Hypothalamus (tissue), 51 donors: Measurements from ENCODE around the gene MOB3A.
A peak's percentile ranks its signal among the peaks of the same experiment; 100 is the strongest.
"Not testable (repeated sequence)": the region's sequence is repeated elsewhere in the genome, so short reads cannot be mapped to it uniquely, and the experiment has no call there.

Experiments
- DNase-seq, 51 donors: peaks; one replicate each; lab custom pipeline; 2025; lab: John Stamatoyannopoulos, UW

The MOB3A gene

GRCh38 chr19:2110822-2111221 lies 14.7 kb upstream of the MOB3A start:
- DNase-seq, result no peak

GRCh38 chr19:2109046-2109864 lies 13.1 kb upstream of the MOB3A start:
- DNase-seq, result no peak

- no peak for DNase-seq
Observed at GRCh38 chr19:2108251-2109016, 12.3 kb upstream of the MOB3A start.

- DNase-seq, result no peak
Observed at GRCh38 chr19:2103045-2103707, 7.0 kb upstream of the MOB3A start.

GRCh38 chr19:2101417-2102335 lies 5.5 kb upstream of the MOB3A start:
- peak in 24 of 51 donors; percentile 17 to 77 (median 42) for DNase-seq

GRCh38 chr19:2100719-2101061 lies 4.6 kb upstream of the MOB3A start:
- no peak for DNase-seq

GRCh38 chr19:2099937-2100718 lies 4.0 kb upstream of the MOB3A start:
- DNase-seq, result no peak

- no peak for DNase-seq
Observed at GRCh38 chr19:2099054-2099501, 3.0 kb upstream of the MOB3A start.

GRCh38 chr19:2097886-2098327 lies 1.8 kb upstream of the MOB3A start:
- DNase-seq, result peak in 1 of 51 donors; percentile 36

- peak in 2 of 51 donors; percentile 41 to 63 for DNase-seq
Observed at GRCh38 chr19:2097203-2097885, 1.2 kb upstream of the MOB3A start.

- peak; percentile 88 to 100 (median 99) for DNase-seq
Observed at GRCh38 chr19:2096480-2097202, 515 bp upstream of the MOB3A start, which contains the start of gene IZUMO4. TSS of gene IZUMO4 (plus strand) at chr19:2096915. CDS start at chr19:2096946, 31 bp downstream.

GRCh38 chr19:2091926-2092525 lies 4.1 kb downstream of the MOB3A start:
- not testable (repeated sequence) for DNase-seq

GRCh38 chr19:2089727-2090053 lies 6.4 kb downstream of the MOB3A start:
- no peak for DNase-seq

GRCh38 chr19:2089001-2089711 lies 7.0 kb downstream of the MOB3A start:
- no peak for DNase-seq

GRCh38 chr19:2087621-2088100 lies 8.5 kb downstream of the MOB3A start:
- no peak for DNase-seq

GRCh38 chr19:2086695-2087620 lies 9.2 kb downstream of the MOB3A start:
- not testable (repeated sequence) for DNase-seq
